Neural crest cell (in vitro differentiated cells): ENCODE data around the gene KNDC1. TPM values are rescaled to one million over a fixed set of nuclear protein-coding genes. Genes with fewer than 3 reads are reported as not detected.

Experiments
- DNase-seq: peaks from one replicate; pipeline ENCODE4 v3.0.0; 2021; ENCODE audit warnings: low read depth, mixed read lengths, low spot score
- H3K27ac Mint-ChIP-seq: one replicate; pipeline ENCODE4 v1.8.0; 2021; ENCODE audit warnings: mild to moderate bottlenecking, mixed read lengths; ENCODE audit not compliant: unreplicated experiment
- H3K27me3 Mint-ChIP-seq: 2 replicates; pipeline ENCODE4 v1.8.0; 2021; ENCODE audit warnings: low read depth, mild to moderate bottlenecking, mixed read lengths
- H3K36me3 Mint-ChIP-seq: 2 replicates; pipeline ENCODE4 v1.8.0; 2021; ENCODE audit warnings: low read depth, mild to moderate bottlenecking, mixed read lengths
- H3K4me1 Mint-ChIP-seq: 2 replicates; pipeline ENCODE4 v1.8.0; 2021; ENCODE audit warnings: mixed read lengths
- H3K4me3 Mint-ChIP-seq: one replicate; pipeline ENCODE4 v1.8.0; 2021; ENCODE audit warnings: mild to moderate bottlenecking, mixed read lengths
- H3K9me3 Mint-ChIP-seq: 2 replicates; pipeline ENCODE4 v1.8.0; 2021; ENCODE audit warnings: mixed read lengths
- CTCF ChIP-seq: fragments of 200-600 bp; sonication (generic); conservative IDR thresholded peaks from 2 replicates; pipeline ENCODE4 v1.5.0; 2021; ENCODE audit warnings: antibody characterized with exemption, mild to moderate bottlenecking
- total RNA-seq: library from RNA; stranded (reverse); gene quantifications from 2 replicates; pipeline ENCODE4 v1.2.1, GENCODE V29; 2021

KNDC1 gene
- total RNA-seq, 1 donor from 2014 or later, result 5.5 TPM

GRCh38 chr10:133243593-133243992 lies 83.6 kb downstream of the KNDC1 start:
- DNase-seq, result no peak
- no peak for TF ChIP-seq CTCF
- Mint-ChIP-seq H3K4me3 (no peak overlapping the region), H3K27me3 (peaks cover 43% of the 10 kb centered on the region), H3K4me1 (peaks cover 4% of the 10 kb centered on the region), H3K9me3 (no peaks in the 10 kb centered on the region), H3K36me3 (no peaks in the 10 kb centered on the region), H3K27ac (no peak overlapping the region)

- no peak for DNase-seq
- no peak overlapping the region for H3K4me3 Mint-ChIP-seq
- peaks cover 34% of the 10 kb centered on the region for H3K27me3 Mint-ChIP-seq
- H3K27ac Mint-ChIP-seq, result no peak overlapping the region
- H3K36me3 Mint-ChIP-seq, result no peaks in the 10 kb centered on the region
- TF ChIP-seq CTCF, result no peak
- H3K9me3 Mint-ChIP-seq, result no peaks in the 10 kb centered on the region
- H3K4me1 Mint-ChIP-seq, result peaks cover 14% of the 10 kb centered on the region
Observed at GRCh38 chr10:133245439-133246235, 85.6 kb downstream of the KNDC1 start.

- H3K27ac Mint-ChIP-seq, result no peak overlapping the region
- no peak for DNase-seq
- H3K9me3 Mint-ChIP-seq, result no peaks in the 10 kb centered on the region
- peaks cover 28% of the 10 kb centered on the region for H3K27me3 Mint-ChIP-seq
- H3K4me1 Mint-ChIP-seq, result peaks cover 14% of the 10 kb centered on the region
- H3K36me3 Mint-ChIP-seq, result no peaks in the 10 kb centered on the region
- H3K4me3 Mint-ChIP-seq, result no peak overlapping the region
- no peak for TF ChIP-seq CTCF
Observed at GRCh38 chr10:133246236-133246626, 86.2 kb downstream of the KNDC1 start.

- Mint-ChIP-seq H3K36me3 (no peaks in the 10 kb centered on the region), H3K27ac (no peak overlapping the region)
- TF ChIP-seq CTCF, result no peak
Observed at GRCh38 chr10:133247681-133248333, 87.8 kb downstream of the KNDC1 start.

GRCh38 chr10:133248334-133248715 lies 88.3 kb downstream of the KNDC1 start:
- no peaks in the 10 kb centered on the region for H3K9me3 Mint-ChIP-seq
- no peak for TF ChIP-seq CTCF
- no peak overlapping the region for H3K4me3 Mint-ChIP-seq
- H3K36me3 Mint-ChIP-seq, result no peaks in the 10 kb centered on the region
- peaks cover 10% of the 10 kb centered on the region for H3K4me1 Mint-ChIP-seq
- DNase-seq, result no peak
- peaks cover 12% of the 10 kb centered on the region for H3K27me3 Mint-ChIP-seq
- H3K27ac Mint-ChIP-seq, result no peak overlapping the region

More at GRCh38 chr10:133247681-133248333, 87.8 kb downstream of the KNDC1 start:
- no peak for DNase-seq
- no peak overlapping the region for H3K4me3 Mint-ChIP-seq
- H3K4me1 Mint-ChIP-seq, result peaks cover 14% of the 10 kb centered on the region
- H3K9me3 Mint-ChIP-seq, result no peaks in the 10 kb centered on the region
- H3K27me3 Mint-ChIP-seq, result peaks cover 17% of the 10 kb centered on the region
